HG02759 (cell line): ENCODE data around the gene PRRC2B.
A peak's percentile ranks its signal among the peaks of the same experiment; 100 is the strongest.
"Not testable (repeated sequence)": the region's sequence is repeated elsewhere in the genome, so short reads cannot be mapped to it uniquely, and the experiment has no call there.

ENCODE experiments used
- ATAC-seq: cut with Tn5 transposase; IDR thresholded peaks from one replicate; pipeline ENCODE4 v1.9.1; 2021; ENCODE audit warnings: mild to moderate bottlenecking, moderate library complexity; ENCODE audit not compliant: unreplicated experiment

Gene PRRC2B

GRCh38 chr9:131393622-131394463 is at the start of gene PRRC2B:
Gene PRRC2B (plus strand): TSS chr9:131394086. CDS start chr9:131430145, 36,059 bp downstream.
- peak; percentile 67 for ATAC-seq

- not testable (repeated sequence) for ATAC-seq
These were observed 48.9 kb upstream of the PRRC2B start for GRCh38 chr9:131344931-131345535.

GRCh38 chr9:131346559-131346958 is 47.3 kb upstream of the PRRC2B start:
- no peak for ATAC-seq

GRCh38 chr9:131347376-131348020 is 46.4 kb upstream of the PRRC2B start:
- no peak for ATAC-seq

- ATAC-seq: no peak
These were observed 45.0 kb upstream of the PRRC2B start for GRCh38 chr9:131348631-131349521.

- ATAC-seq: no peak
These were observed 44.4 kb upstream of the PRRC2B start for GRCh38 chr9:131349522-131349880.

GRCh38 chr9:131349881-131350563 is 43.9 kb upstream of the PRRC2B start:
- ATAC-seq: no peak

GRCh38 chr9:131356479-131356878 is 37.4 kb upstream of the PRRC2B start:
- not testable (repeated sequence) for ATAC-seq

GRCh38 chr9:131358556-131358955 is 35.3 kb upstream of the PRRC2B start:
- ATAC-seq: no peak

- ATAC-seq: no peak
These were observed 32.6 kb upstream of the PRRC2B start for GRCh38 chr9:131361202-131361833.

GRCh38 chr9:131365546-131365945 is 28.3 kb upstream of the PRRC2B start:
- no peak for ATAC-seq

- no peak for ATAC-seq
These were observed 27.0 kb upstream of the PRRC2B start for GRCh38 chr9:131366761-131367401.

- no peak for ATAC-seq
These were observed 26.4 kb upstream of the PRRC2B start for GRCh38 chr9:131367450-131367849.

GRCh38 chr9:131370638-131371037 is 23.2 kb upstream of the PRRC2B start:
- no peak for ATAC-seq

- ATAC-seq: not testable (repeated sequence)
These were observed 21.3 kb upstream of the PRRC2B start for GRCh38 chr9:131372599-131372973.

GRCh38 chr9:131374638-131375037 is 19.2 kb upstream of the PRRC2B start:
- ATAC-seq: not testable (repeated sequence)

- no peak for ATAC-seq
These were observed 14.8 kb upstream of the PRRC2B start for GRCh38 chr9:131379056-131379455.

- no peak for ATAC-seq
These were observed 10.8 kb upstream of the PRRC2B start for GRCh38 chr9:131382850-131383729.
